ENCODE results near the gene S100A9. TPM values are rescaled to one million over a fixed set of nuclear protein-coding genes. Genes with fewer than 3 reads are reported as not detected.

The S100A9 gene
- total RNA-seq, 2 experiments from 2014 or later: not detected

GRCh38 chr1:153366261-153366660 is 8.6 kb downstream of the S100A9 start:
- H3K4me1 Mint-ChIP-seq (ENCODE audit: low read depth): no peaks in the 10 kb centered on the region
- H3K4me3 Mint-ChIP-seq: no peak overlapping the region
- DNase-seq: no peak
- POLR2A ChIA-PET: no interaction called here
- CTCF ChIA-PET: no interaction called here
- H3K36me3 Mint-ChIP-seq: no peaks in the 10 kb centered on the region
- intact Hi-C loops (cut with micrococcal nuclease): no loop called here
- no peak overlapping the region for H3K27ac Mint-ChIP-seq
- H3K27me3 Mint-ChIP-seq: peaks cover 8% of the 10 kb centered on the region
- no peaks in the 10 kb centered on the region for H3K9me3 Mint-ChIP-seq

GRCh38 chr1:153367090-153367489 is 9.4 kb downstream of the S100A9 start:
- ChIA-PET CTCF (no interaction called here), POLR2A (no interaction called here)
- Mint-ChIP-seq H3K9me3 (no peaks in the 10 kb centered on the region), H3K4me1 (ENCODE audit: low read depth) (no peaks in the 10 kb centered on the region), H3K4me3 (no peak overlapping the region), H3K27me3 (peaks cover 8% of the 10 kb centered on the region), H3K27ac (no peak overlapping the region), H3K36me3 (no peaks in the 10 kb centered on the region)
- intact Hi-C loops (cut with micrococcal nuclease): no loop called here
- DNase-seq: no peak

- Mint-ChIP-seq H3K4me1 (ENCODE audit: low read depth) (no peaks in the 10 kb centered on the region), H3K27ac (no peak overlapping the region), H3K9me3 (no peaks in the 10 kb centered on the region), H3K27me3 (peaks cover 5% of the 10 kb centered on the region), H3K4me3 (no peak overlapping the region), H3K36me3 (no peaks in the 10 kb centered on the region)
- intact Hi-C loops (cut with micrococcal nuclease): no loop called here
- ChIA-PET POLR2A (no interaction called here), CTCF (no interaction called here)
- DNase-seq: no peak
These were observed 10.8 kb downstream of the S100A9 start for GRCh38 chr1:153368495-153368894.

- H3K9me3 Mint-ChIP-seq: no peaks in the 10 kb centered on the region
- POLR2A ChIA-PET: no interaction called here
- intact Hi-C loops (cut with micrococcal nuclease): no loop called here
- CTCF ChIA-PET: no interaction called here
- no peak overlapping the region for H3K27ac Mint-ChIP-seq
- H3K27me3 Mint-ChIP-seq: peaks cover 8% of the 10 kb centered on the region
- DNase-seq: no peak
- H3K36me3 Mint-ChIP-seq: no peaks in the 10 kb centered on the region
- H3K4me1 Mint-ChIP-seq (ENCODE audit: low read depth): no peaks in the 10 kb centered on the region
- H3K4me3 Mint-ChIP-seq: no peak overlapping the region
These were observed 12.5 kb downstream of the S100A9 start for GRCh38 chr1:153370146-153370545.

- Mint-ChIP-seq H3K4me1 (ENCODE audit: low read depth) (no peaks in the 10 kb centered on the region), H3K9me3 (no peaks in the 10 kb centered on the region), H3K27ac (no peak overlapping the region), H3K27me3 (peaks cover 8% of the 10 kb centered on the region), H3K4me3 (no peak overlapping the region), H3K36me3 (no peaks in the 10 kb centered on the region)
- POLR2A ChIA-PET: no interaction called here
- CTCF ChIA-PET: no interaction called here
- DNase-seq: no peak
- intact Hi-C loops (cut with micrococcal nuclease): no loop called here
These were observed 13.6 kb downstream of the S100A9 start for GRCh38 chr1:153371231-153371630.

GRCh38 chr1:153372571-153372970 is 14.9 kb downstream of the S100A9 start:
- H3K36me3 Mint-ChIP-seq: no peaks in the 10 kb centered on the region

GRCh38 chr1:153374071-153374470 is 16.4 kb downstream of the S100A9 start:
- intact Hi-C loops (cut with micrococcal nuclease): no loop called here
- H3K4me1 Mint-ChIP-seq (ENCODE audit: low read depth): no peaks in the 10 kb centered on the region
- no peaks in the 10 kb centered on the region for H3K9me3 Mint-ChIP-seq
- DNase-seq: no peak
- no peaks in the 10 kb centered on the region for H3K36me3 Mint-ChIP-seq
- ChIA-PET CTCF (no interaction called here), POLR2A (no interaction called here)
- peaks cover 14% of the 10 kb centered on the region for H3K27me3 Mint-ChIP-seq
- no peak overlapping the region for H3K4me3 Mint-ChIP-seq
- no peak overlapping the region for H3K27ac Mint-ChIP-seq

More at GRCh38 chr1:153372571-153372970, 14.9 kb downstream of the S100A9 start:
- no peaks in the 10 kb centered on the region for H3K4me1 Mint-ChIP-seq (ENCODE audit: low read depth)
- H3K9me3 Mint-ChIP-seq: no peaks in the 10 kb centered on the region
- intact Hi-C loops (cut with micrococcal nuclease): no loop called here
- no peak for DNase-seq
- H3K27me3 Mint-ChIP-seq: peaks cover 14% of the 10 kb centered on the region
- no peak overlapping the region for H3K27ac Mint-ChIP-seq
- no peak overlapping the region for H3K4me3 Mint-ChIP-seq
- CTCF ChIA-PET: interaction anchor here (0.8 kb wide), 1 partner anchor 20 kb away, joined by 3 read pairs; no protein-coding TSS in a partner anchor
- POLR2A ChIA-PET: no interaction called here

- POLR2A ChIA-PET: no interaction called here
- intact Hi-C loops (cut with micrococcal nuclease): no loop called here
- CTCF ChIA-PET: interaction anchor here (0.6 kb wide), 1 partner anchor 149 kb away, joined by 4 read pairs; no protein-coding TSS in a partner anchor
- H3K4me3 Mint-ChIP-seq: no peak within 1 kb of the TSS
- peaks cover 15% of the 10 kb centered on the region for H3K27me3 Mint-ChIP-seq
- no peak within 1 kb of the TSS for H3K27ac Mint-ChIP-seq
- H3K9me3 Mint-ChIP-seq: no peaks in the 10 kb centered on the region
- H3K36me3 Mint-ChIP-seq: no peaks in the 10 kb centered on the region
- no peak for DNase-seq
- H3K4me1 Mint-ChIP-seq (ENCODE audit: low read depth): no peaks in the 10 kb centered on the region
These were observed 17.9 kb downstream of the S100A9 start, which contains the start of gene S100A12 for GRCh38 chr1:153375511-153375910. Gene S100A12 (minus strand): TSS chr1:153375621. CDS start chr1:153374592, 1,029 bp downstream.

- Mint-ChIP-seq H3K27ac (no peak overlapping the region), H3K36me3 (peaks cover 4% of the 10 kb centered on the region), H3K4me3 (no peak overlapping the region), H3K9me3 (peaks cover 15% of the 10 kb centered on the region), H3K27me3 (peaks cover 22% of the 10 kb centered on the region), H3K4me1 (ENCODE audit: low read depth) (no peaks in the 10 kb centered on the region)
- intact Hi-C loops (cut with micrococcal nuclease): no loop called here
- POLR2A ChIA-PET: no interaction called here
- CTCF ChIA-PET: no interaction called here
- DNase-seq: no peak
These were observed 21.9 kb downstream of the S100A9 start for GRCh38 chr1:153379591-153379990.

GRCh38 chr1:153380711-153381110 is 23.1 kb downstream of the S100A9 start:
- DNase-seq: no peak
- H3K27ac Mint-ChIP-seq: no peak overlapping the region
- H3K9me3 Mint-ChIP-seq: peaks cover 15% of the 10 kb centered on the region
- intact Hi-C loops (cut with micrococcal nuclease): no loop called here
- POLR2A ChIA-PET: no interaction called here
- H3K4me1 Mint-ChIP-seq (ENCODE audit: low read depth): no peaks in the 10 kb centered on the region
- CTCF ChIA-PET: no interaction called here
- H3K4me3 Mint-ChIP-seq: no peak overlapping the region
- H3K27me3 Mint-ChIP-seq: peaks cover 20% of the 10 kb centered on the region
- H3K36me3 Mint-ChIP-seq: peaks cover 4% of the 10 kb centered on the region

- no peak overlapping the region for H3K4me3 Mint-ChIP-seq
- intact Hi-C loops (cut with micrococcal nuclease): no loop called here
- H3K36me3 Mint-ChIP-seq: peaks cover 4% of the 10 kb centered on the region
- H3K27me3 Mint-ChIP-seq: peaks cover 13% of the 10 kb centered on the region
- H3K9me3 Mint-ChIP-seq: peaks cover 15% of the 10 kb centered on the region
- DNase-seq: no peak
- no peak overlapping the region for H3K27ac Mint-ChIP-seq
- peaks cover 6% of the 10 kb centered on the region for H3K4me1 Mint-ChIP-seq (ENCODE audit: low read depth)
- ChIA-PET CTCF (no interaction called here), POLR2A (no interaction called here)
These were observed 27.4 kb downstream of the S100A9 start for GRCh38 chr1:153384958-153385580.

GRCh38 chr1:153386500-153386901 is 28.8 kb downstream of the S100A9 start:
- DNase-seq: no peak
- Mint-ChIP-seq H3K36me3 (peaks cover 2% of the 10 kb centered on the region), H3K27me3 (peaks cover 10% of the 10 kb centered on the region), H3K27ac (no peak overlapping the region), H3K4me3 (no peak overlapping the region), H3K9me3 (peaks cover 9% of the 10 kb centered on the region), H3K4me1 (ENCODE audit: low read depth) (peaks cover 6% of the 10 kb centered on the region)
- ChIA-PET POLR2A (interaction anchor here (0.6 kb wide), 1 partner anchor 785 kb away, joined by 3 read pairs; no protein-coding TSS in a partner anchor), CTCF (interaction anchor here (1.4 kb wide), 1 partner anchor 79 kb away, joined by 3 read pairs; no protein-coding TSS in a partner anchor)
- intact Hi-C loops (cut with micrococcal nuclease): no loop called here

GRCh38 chr1:153387001-153387400 is 29.3 kb downstream of the S100A9 start:
- intact Hi-C loops (cut with micrococcal nuclease): no loop called here
- no peak overlapping the region for H3K27ac Mint-ChIP-seq
- H3K4me3 Mint-ChIP-seq: no peak overlapping the region
- POLR2A ChIA-PET: no interaction called here
- H3K9me3 Mint-ChIP-seq: peaks cover 4% of the 10 kb centered on the region
- peaks cover 6% of the 10 kb centered on the region for H3K4me1 Mint-ChIP-seq (ENCODE audit: low read depth)
- peaks cover under 1% of the 10 kb centered on the region for H3K36me3 Mint-ChIP-seq
- no peak for DNase-seq
- H3K27me3 Mint-ChIP-seq: peaks cover 8% of the 10 kb centered on the region
- CTCF ChIA-PET: interaction anchor here (1.4 kb wide), 1 partner anchor 79 kb away, joined by 3 read pairs; no protein-coding TSS in a partner anchor
